Skin epidermis (tissue), 12 donors: ENCODE results near the gene NTRK2.

Experiments
- H3K27ac ChIP-seq, 21 experiments: fragments of 200-600 bp; sonication (generic) in 11 of 21; one replicate each; pipeline ENCODE4 v1.5.0; 2020; ENCODE audit warnings: mild to moderate bottlenecking in 3 of 21, inconsistent platforms in 2 of 21, moderate library complexity in 2 of 21
- H3K4me3 ChIP-seq, 7 experiments: fragments of 200-600 bp; sonication (generic) in 2 of 7; one replicate each; pipeline ENCODE4 v1.5.0; 2020; ENCODE audit warnings: inconsistent platforms in 2 of 7, mild to moderate bottlenecking in 2 of 7, moderate library complexity in 1 of 7

The NTRK2 gene

GRCh38 chr9:84832453-84832852 lies 162.9 kb downstream of the NTRK2 start:
- Histone ChIP-seq H3K27ac (peak overlapping the region in 2 of 21 experiments; percentile 45 to 65), H3K4me3 (no peak overlapping the region)

- Histone ChIP-seq H3K27ac (no peak overlapping the region), H3K4me3 (no peak overlapping the region)
Measured at GRCh38 chr9:84834426-84834825, 164.9 kb downstream of the NTRK2 start.

- Histone ChIP-seq H3K4me3 (no peak overlapping the region), H3K27ac (peak overlapping the region in 8 of 21 experiments; percentile 12 to 60 (median 31))
Measured at GRCh38 chr9:84835745-84836144, 166.2 kb downstream of the NTRK2 start.

- Histone ChIP-seq H3K27ac (peak overlapping the region in 2 of 21 experiments; percentile 52 to 57), H3K4me3 (no peak overlapping the region)
Measured at GRCh38 chr9:84838879-84839278, 169.3 kb downstream of the NTRK2 start.

- Histone ChIP-seq H3K27ac (peak overlapping the region in 6 of 21 experiments; percentile 3 to 57 (median 30)), H3K4me3 (no peak overlapping the region)
Measured at GRCh38 chr9:84839541-84839940, 170.0 kb downstream of the NTRK2 start.

- Histone ChIP-seq H3K27ac (no peak overlapping the region), H3K4me3 (no peak overlapping the region)
Measured at GRCh38 chr9:84841931-84842330, 172.4 kb downstream of the NTRK2 start.

- Histone ChIP-seq H3K27ac (no peak overlapping the region), H3K4me3 (no peak overlapping the region)
Measured at GRCh38 chr9:84843175-84843824, 173.8 kb downstream of the NTRK2 start.

GRCh38 chr9:84845956-84846900 lies 176.7 kb downstream of the NTRK2 start:
- peak overlapping the region in 1 of 21 experiments; percentile 5 for H3K27ac ChIP-seq
- no peak overlapping the region for H3K4me3 ChIP-seq

- Histone ChIP-seq H3K27ac (peak overlapping the region in 1 of 21 experiments; percentile 45), H3K4me3 (no peak overlapping the region)
Measured at GRCh38 chr9:84846906-84847305, 177.4 kb downstream of the NTRK2 start.

GRCh38 chr9:84849049-84849448 lies 179.5 kb downstream of the NTRK2 start:
- Histone ChIP-seq H3K27ac (no peak overlapping the region), H3K4me3 (no peak overlapping the region)

- Histone ChIP-seq H3K27ac (no peak overlapping the region), H3K4me3 (no peak overlapping the region)
Measured at GRCh38 chr9:84850830-84851392, 181.4 kb downstream of the NTRK2 start.

GRCh38 chr9:84851935-84852585 lies 182.5 kb downstream of the NTRK2 start:
- H3K4me3 ChIP-seq: no peak overlapping the region
- peak overlapping the region in 8 of 21 experiments; percentile 0 to 48 (median 24) for H3K27ac ChIP-seq

GRCh38 chr9:84852617-84853301 lies 183.2 kb downstream of the NTRK2 start:
- no peak overlapping the region for H3K4me3 ChIP-seq
- H3K27ac ChIP-seq: peak overlapping the region in 7 of 21 experiments; percentile 0 to 48 (median 27)

- H3K27ac ChIP-seq: peak overlapping the region in 12 of 21 experiments; percentile 6 to 76 (median 42)
- H3K4me3 ChIP-seq: no peak overlapping the region
Measured at GRCh38 chr9:84856181-84856632, 186.7 kb downstream of the NTRK2 start.

- Histone ChIP-seq H3K27ac (peak overlapping the region in 7 of 21 experiments; percentile 31 to 75 (median 48)), H3K4me3 (no peak overlapping the region)
Measured at GRCh38 chr9:84857211-84857610, 187.7 kb downstream of the NTRK2 start.

- peak overlapping the region in 2 of 21 experiments; percentile 47 to 48 for H3K27ac ChIP-seq
- H3K4me3 ChIP-seq: no peak overlapping the region
Measured at GRCh38 chr9:84858364-84858763, 188.8 kb downstream of the NTRK2 start.

- no peak overlapping the region for H3K27ac ChIP-seq
Measured at GRCh38 chr9:84860249-84861115, 191.0 kb downstream of the NTRK2 start.

GRCh38 chr9:84861455-84861854 lies 191.9 kb downstream of the NTRK2 start:
- H3K27ac ChIP-seq: no peak overlapping the region
- no peak overlapping the region for H3K4me3 ChIP-seq

More at GRCh38 chr9:84860249-84861115, 191.0 kb downstream of the NTRK2 start:
- no peak overlapping the region for H3K4me3 ChIP-seq
